ENCODE data around the gene SETD2. TPM values are rescaled to one million over a fixed set of nuclear protein-coding genes. Genes with fewer than 3 reads are reported as not detected.
A peak's percentile ranks its signal among the peaks of the same experiment; 100 is the strongest.
"Not testable (repeated sequence)": the region's sequence is repeated elsewhere in the genome, so short reads cannot be mapped to it uniquely, and the experiment has no call there.

SETD2 gene
- total RNA-seq, 1 experiment from 2014 or later = 28.8 TPM

GRCh38 chr3:47047069-47047468, 116.8 kb downstream of the SETD2 start:
- TF ChIP-seq, protein P1, sequence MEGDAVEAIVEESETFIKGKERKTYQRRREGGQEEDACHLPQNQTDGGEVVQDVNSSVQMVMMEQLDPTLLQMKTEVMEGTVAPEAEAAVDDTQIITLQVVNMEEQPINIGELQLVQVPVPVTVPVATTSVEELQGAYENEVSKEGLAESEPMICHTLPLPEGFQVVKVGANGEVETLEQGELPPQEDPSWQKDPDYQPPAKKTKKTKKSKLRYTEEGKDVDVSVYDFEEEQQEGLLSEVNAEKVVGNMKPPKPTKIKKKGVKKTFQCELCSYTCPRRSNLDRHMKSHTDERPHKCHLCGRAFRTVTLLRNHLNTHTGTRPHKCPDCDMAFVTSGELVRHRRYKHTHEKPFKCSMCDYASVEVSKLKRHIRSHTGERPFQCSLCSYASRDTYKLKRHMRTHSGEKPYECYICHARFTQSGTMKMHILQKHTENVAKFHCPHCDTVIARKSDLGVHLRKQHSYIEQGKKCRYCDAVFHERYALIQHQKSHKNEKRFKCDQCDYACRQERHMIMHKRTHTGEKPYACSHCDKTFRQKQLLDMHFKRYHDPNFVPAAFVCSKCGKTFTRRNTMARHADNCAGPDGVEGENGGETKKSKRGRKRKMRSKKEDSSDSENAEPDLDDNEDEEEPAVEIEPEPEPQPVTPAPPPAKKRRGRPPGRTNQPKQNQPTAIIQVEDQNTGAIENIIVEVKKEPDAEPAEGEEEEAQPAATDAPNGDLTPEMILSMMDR (conservative IDR thresholded peaks at IDR 0.05; ENCODE audit: low read depth, low read length) = no peak
- TF ChIP-seq EZH2 (IDR thresholded peaks at IDR 0.05; ENCODE audit: borderline replicate concordance, low read depth, low read length, poor library complexity, severe bottlenecking) = no peak
- CTCF ChIA-PET = no interaction called here
- Histone ChIP-seq H3K4me3 (ENCODE audit: low read depth, low read length, poor library complexity, severe bottlenecking) (no peak overlapping the region), H3K36me3 (ENCODE audit: insufficient read depth, low read length, poor library complexity, severe bottlenecking) (no peaks in the 10 kb centered on the region), H3K4me1 (ENCODE audit: insufficient read depth, low read length, poor library complexity, severe bottlenecking) (no peaks in the 10 kb centered on the region), H3K27me3 (replicated peaks; ENCODE audit: insufficient read depth, low read depth, low read length, poor library complexity) (no peaks in the 10 kb centered on the region), H3K27ac (ENCODE audit: low read depth, low read length, poor library complexity, severe bottlenecking) (peak overlapping the region; percentile 30), H3K9me3 (ENCODE audit: low read depth, low read length, poor library complexity, severe bottlenecking) (no peaks in the 10 kb centered on the region)
- DNase-seq (ENCODE audit: low spot score) = no peak
- intact Hi-C loops (cut with micrococcal nuclease; ENCODE audit: unreplicated experiment) = no loop called here
- POLR2A ChIA-PET (ENCODE audit: low non-redundant PET) = no interaction called here
- BruUV-seq (replicated peaks) = no TSS peak

- no peaks in the 10 kb centered on the region for H3K9me3 ChIP-seq (ENCODE audit: low read depth, low read length, poor library complexity, severe bottlenecking)
- no peak overlapping the region for H3K27ac ChIP-seq (ENCODE audit: low read depth, low read length, poor library complexity, severe bottlenecking)
- intact Hi-C loops (cut with micrococcal nuclease; ENCODE audit: unreplicated experiment) = no loop called here
- H3K4me3 ChIP-seq (ENCODE audit: low read depth, low read length, poor library complexity, severe bottlenecking) = no peak overlapping the region
- ChIA-PET POLR2A (ENCODE audit: low non-redundant PET) (no interaction called here), CTCF (no interaction called here)
- no peaks in the 10 kb centered on the region for H3K27me3 ChIP-seq (replicated peaks; ENCODE audit: insufficient read depth, low read depth, low read length, poor library complexity)
- no TSS peak for BruUV-seq (replicated peaks)
- TF ChIP-seq EZH2 (IDR thresholded peaks at IDR 0.05; ENCODE audit: borderline replicate concordance, low read depth, low read length, poor library complexity, severe bottlenecking) = no peak
- TF ChIP-seq, protein P1 (conservative IDR thresholded peaks at IDR 0.05; ENCODE audit: low read depth, low read length) = no peak
- no peak for DNase-seq (ENCODE audit: low spot score)
- peaks cover 17% of the 10 kb centered on the region for H3K36me3 ChIP-seq (ENCODE audit: insufficient read depth, low read length, poor library complexity, severe bottlenecking)
- no peaks in the 10 kb centered on the region for H3K4me1 ChIP-seq (ENCODE audit: insufficient read depth, low read length, poor library complexity, severe bottlenecking)
Observed at GRCh38 chr3:47042231-47042791, 121.6 kb downstream of the SETD2 start.

- no peak overlapping the region for H3K4me3 ChIP-seq (ENCODE audit: low read depth, low read length, poor library complexity, severe bottlenecking)
- H3K4me1 ChIP-seq (ENCODE audit: insufficient read depth, low read length, poor library complexity, severe bottlenecking) = no peaks in the 10 kb centered on the region
- H3K9me3 ChIP-seq (ENCODE audit: low read depth, low read length, poor library complexity, severe bottlenecking) = no peaks in the 10 kb centered on the region
- intact Hi-C loops (cut with micrococcal nuclease; ENCODE audit: unreplicated experiment) = no loop called here
- ChIA-PET POLR2A (ENCODE audit: low non-redundant PET) (interaction anchor here (0.6 kb wide), 1 partner anchor 320 kb away, joined by 12 read pairs; no protein-coding TSS in a partner anchor), CTCF (no interaction called here)
- H3K36me3 ChIP-seq (ENCODE audit: insufficient read depth, low read length, poor library complexity, severe bottlenecking) = peaks cover 20% of the 10 kb centered on the region
- no peak for DNase-seq (ENCODE audit: low spot score)
- H3K27ac ChIP-seq (ENCODE audit: low read depth, low read length, poor library complexity, severe bottlenecking) = no peak overlapping the region
- H3K27me3 ChIP-seq (replicated peaks; ENCODE audit: insufficient read depth, low read depth, low read length, poor library complexity) = no peaks in the 10 kb centered on the region
- no TSS peak for BruUV-seq (replicated peaks)
- TF ChIP-seq EZH2 (IDR thresholded peaks at IDR 0.05; ENCODE audit: borderline replicate concordance, low read depth, low read length, poor library complexity, severe bottlenecking) = no peak
- TF ChIP-seq, protein P1 (conservative IDR thresholded peaks at IDR 0.05; ENCODE audit: low read depth, low read length) = no peak
Observed at GRCh38 chr3:47041114-47041513, 122.8 kb downstream of the SETD2 start.

- intact Hi-C loops (cut with micrococcal nuclease; ENCODE audit: unreplicated experiment); BruUV-seq (replicated peaks); H3K27ac ChIP-seq (ENCODE audit: low read depth, low read length, poor library complexity, severe bottlenecking); POLR2A ChIA-PET (ENCODE audit: low non-redundant PET); H3K27me3 ChIP-seq (replicated peaks; ENCODE audit: insufficient read depth, low read depth, low read length, poor library complexity); H3K4me1 ChIP-seq (ENCODE audit: insufficient read depth, low read length, poor library complexity, severe bottlenecking); DNase-seq (ENCODE audit: low spot score); H3K9me3 ChIP-seq (ENCODE audit: low read depth, low read length, poor library complexity, severe bottlenecking); CTCF ChIA-PET; H3K4me3 ChIP-seq (ENCODE audit: low read depth, low read length, poor library complexity, severe bottlenecking): not testable (repeated sequence)
- peaks cover 30% of the 10 kb centered on the region for H3K36me3 ChIP-seq (ENCODE audit: insufficient read depth, low read length, poor library complexity, severe bottlenecking)
Observed at GRCh38 chr3:47037302-47037701, 126.6 kb downstream of the SETD2 start.

Data from A673 (cell line).